Stimulated activated CD4-positive, alpha-beta T cell treated with anti-CD3 and anti-CD28 coated beads, Interleukin-4, amount 100 ng/mL, for 4 hours (primary cell): ENCODE results near the gene ARHGAP40.
"Not testable (repeated sequence)": the region's sequence is repeated elsewhere in the genome, so short reads cannot be mapped to it uniquely, and the experiment has no call there.

ENCODE experiments used
- DNase-seq, 2 experiments: peaks; one replicate each; pipeline ENCODE4 v3.0.0-alpha.2; 2020

ARHGAP40 gene

DNA sequence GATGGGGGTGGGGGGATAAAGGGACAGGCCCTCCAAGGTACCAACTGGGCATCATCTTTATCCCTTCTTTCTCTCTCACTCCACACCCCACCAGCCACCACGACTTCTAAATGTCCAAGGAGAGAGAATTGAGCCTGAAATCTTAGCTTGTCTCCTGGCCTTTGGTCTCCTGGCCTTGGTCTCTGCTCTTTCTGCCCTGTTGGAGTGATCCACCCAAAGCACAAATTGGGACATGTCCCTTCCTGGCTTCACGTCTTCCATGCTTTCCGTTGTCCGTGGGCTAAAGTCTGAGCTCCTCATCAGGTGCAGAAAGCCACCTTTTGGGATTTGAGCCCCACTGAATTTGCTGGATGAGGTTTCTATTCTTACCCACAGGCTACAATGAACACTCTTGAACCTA is 12.3 kb upstream of the ARHGAP40 start:
- no peak for DNase-seq

DNA sequence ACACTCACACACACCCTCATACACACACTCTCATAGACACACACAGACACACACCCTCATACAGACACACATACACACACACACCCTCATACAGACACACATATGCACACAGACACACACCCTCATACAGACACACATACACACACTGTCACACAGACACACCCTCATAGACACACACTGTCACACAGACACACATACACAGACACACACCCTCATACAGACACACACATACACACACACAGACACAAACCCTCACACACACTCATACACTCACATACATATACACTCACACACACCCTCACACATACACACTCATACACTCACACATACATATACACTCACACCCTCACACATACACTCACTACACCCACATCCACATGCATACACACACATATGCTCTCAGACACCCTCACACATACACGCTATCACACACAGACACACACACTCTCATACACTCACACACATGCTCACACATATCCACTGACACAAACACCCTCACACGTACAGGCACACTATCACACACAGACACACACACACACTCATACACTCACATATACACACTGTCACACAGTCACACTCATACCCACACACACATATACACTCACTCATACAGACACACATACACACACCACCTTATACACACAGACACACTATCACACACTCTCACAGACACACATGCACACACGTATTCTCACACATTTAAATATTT is 11.5 kb upstream of the ARHGAP40 start:
- no peak for DNase-seq

DNA sequence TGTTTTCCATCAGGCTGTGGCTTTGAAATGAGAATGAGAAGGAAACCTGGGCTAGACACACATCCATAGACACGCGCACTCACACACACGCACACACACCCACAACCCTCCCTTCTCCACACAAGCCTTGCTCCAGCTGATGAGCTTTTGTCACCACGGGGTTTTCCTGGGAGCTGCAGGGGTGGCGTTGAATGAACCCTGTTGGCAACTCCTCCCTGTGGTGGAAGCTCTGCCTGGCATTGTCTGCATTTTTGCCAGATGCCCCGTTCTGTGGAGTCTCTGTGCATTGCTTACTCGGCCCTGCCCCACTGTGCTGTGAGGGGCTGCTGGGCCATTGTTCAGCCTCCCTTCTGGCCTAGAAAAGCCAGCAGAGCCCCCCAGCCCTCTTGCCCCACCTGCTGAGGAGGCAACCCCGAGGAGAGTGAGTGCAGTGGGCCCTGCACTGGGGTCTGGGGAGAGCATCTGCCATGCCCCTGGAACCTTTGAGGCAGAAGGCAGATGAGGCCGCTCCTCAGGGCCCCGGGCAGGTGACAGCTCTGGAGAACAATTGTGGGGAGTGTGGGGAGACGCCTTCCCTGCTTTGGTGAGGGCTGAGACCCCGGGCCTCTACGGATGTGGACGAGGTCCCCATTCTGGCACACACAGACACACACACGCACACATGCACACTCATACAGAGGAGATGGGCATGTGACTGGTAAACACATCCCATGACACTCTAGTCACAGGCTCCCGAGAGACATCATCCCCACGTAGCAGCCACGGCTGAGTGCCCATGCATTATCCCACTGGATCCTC is 10.7 kb upstream of the ARHGAP40 start:
- no peak for DNase-seq

DNA sequence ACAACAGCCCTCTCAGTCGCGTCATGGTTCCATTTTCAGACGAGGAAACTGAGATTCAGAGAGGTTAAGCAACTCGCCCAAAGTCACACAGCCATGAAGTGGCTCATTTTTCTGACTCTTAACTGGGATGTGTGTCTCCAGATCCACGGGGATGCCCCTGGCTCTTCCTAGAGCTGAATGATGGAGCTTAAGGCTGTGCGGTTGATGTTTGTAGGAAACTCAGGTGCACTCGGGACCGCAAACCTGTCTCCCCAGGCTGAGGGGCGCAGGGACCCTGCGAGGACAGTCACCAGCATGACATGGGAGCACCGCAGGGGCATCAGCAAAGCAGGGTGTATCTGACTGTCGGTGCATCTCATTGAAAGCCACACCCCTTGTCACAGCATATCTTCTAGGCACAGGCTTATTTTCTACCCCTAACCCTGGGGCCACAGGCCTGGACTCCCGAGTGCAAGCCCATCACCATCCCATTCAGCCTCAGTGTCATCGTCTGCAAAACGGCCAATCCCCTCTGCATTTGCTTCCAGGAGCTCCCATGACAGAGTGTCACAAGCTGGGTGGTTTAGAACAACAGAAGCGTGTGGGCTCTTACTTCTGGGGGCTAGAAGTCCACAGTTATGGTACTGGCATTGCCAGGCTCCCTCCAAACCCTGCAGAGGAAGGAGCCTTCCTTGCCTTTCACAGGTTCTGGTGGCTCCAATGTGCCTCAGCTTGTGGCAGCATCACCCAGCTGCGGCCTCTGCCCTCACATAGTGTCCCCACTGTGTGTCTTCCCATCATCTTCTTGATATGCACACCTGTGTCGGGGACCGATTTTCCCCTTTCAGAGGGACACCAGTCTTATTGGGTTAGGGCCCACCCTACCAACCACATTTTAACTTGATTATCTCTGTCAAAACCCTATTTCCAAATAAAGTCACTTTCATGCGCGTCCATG is 9.9 kb upstream of the ARHGAP40 start:
- DNase-seq = no peak

DNA sequence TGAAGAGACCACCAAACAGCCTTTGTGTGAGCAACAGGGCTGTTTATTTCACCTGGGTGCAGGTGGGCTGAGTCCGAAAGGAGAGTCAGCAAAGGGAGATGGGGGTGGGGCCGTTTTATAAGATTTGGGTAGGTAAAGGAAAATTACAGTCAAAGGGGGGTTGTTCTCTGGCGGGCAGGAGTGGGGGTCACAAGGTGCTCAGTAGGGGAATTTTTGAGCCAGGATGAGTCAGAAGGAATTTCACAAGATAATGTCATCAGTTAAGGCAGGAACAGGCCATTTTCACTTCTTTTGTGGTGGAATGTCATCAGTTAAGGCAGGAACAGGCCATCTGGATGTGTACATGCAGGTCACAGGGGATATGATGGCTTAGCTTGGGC is 9.2 kb upstream of the ARHGAP40 start:
- not testable (repeated sequence) for DNase-seq

DNA sequence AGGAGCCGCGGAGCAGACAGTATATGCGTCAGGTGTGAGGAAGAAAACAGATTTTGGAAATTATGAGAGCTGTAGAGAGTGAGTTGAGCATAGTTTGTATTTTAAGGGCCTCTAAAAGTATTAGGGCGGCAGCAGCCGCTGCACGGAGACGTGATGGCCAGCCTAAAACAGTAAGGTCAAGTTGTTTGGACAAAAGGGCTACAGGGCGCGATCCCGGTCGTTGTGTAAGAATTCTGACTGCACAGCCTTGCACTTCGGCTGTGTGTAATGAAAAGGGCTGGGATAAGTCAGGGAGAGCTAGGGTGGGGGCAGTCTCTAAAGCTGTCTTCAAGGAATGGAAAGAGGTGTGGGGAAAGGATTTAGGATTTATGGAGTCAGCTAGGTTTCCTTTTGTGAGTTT is 7.3 kb upstream of the ARHGAP40 start:
- DNase-seq = not testable (repeated sequence)

DNA sequence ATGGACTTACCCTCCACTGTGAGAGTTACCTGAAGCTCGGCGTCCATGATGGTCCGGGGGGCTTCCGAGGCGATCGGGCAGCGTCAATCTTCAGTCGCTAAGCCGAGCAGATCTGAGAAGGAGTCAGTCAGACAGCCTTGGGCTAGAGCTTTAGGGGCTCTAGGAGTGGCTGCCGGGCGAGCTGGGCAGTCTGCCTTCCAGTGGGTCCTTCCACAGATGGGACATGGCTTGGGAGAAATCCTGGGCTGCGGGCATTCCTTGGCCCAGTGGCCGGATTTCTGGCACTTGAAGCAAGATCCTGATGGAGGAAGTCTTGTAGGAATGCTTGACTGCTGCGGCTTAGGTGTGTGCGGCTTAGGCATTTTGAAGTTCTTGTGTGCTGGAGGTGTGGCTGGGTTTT is 5.7 kb upstream of the ARHGAP40 start:
- not testable (repeated sequence) for DNase-seq

DNA sequence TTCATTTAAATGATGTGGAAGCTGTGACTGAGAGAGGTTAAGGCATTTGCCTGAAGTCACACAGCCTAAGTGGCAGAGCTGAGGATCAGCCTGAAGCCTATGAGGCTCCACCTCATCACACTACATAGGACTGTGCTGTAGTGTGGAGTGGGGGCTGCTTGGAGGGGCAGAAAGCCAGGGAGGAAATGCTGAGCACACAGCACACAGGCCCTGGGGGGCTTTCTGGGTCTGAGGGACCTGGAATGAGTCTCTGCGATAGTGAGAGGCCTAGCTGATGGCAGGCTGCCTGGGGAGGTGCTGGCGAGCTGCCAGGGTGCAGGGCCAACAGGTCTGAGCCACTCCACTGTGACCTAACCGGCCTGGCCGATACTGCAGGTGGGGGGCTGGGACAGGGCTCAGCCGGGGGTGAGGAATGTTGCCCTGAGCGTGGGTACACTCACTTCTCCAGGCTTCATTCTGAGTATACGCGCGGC is 2.2 kb upstream of the ARHGAP40 start:
- DNase-seq = no peak

DNA sequence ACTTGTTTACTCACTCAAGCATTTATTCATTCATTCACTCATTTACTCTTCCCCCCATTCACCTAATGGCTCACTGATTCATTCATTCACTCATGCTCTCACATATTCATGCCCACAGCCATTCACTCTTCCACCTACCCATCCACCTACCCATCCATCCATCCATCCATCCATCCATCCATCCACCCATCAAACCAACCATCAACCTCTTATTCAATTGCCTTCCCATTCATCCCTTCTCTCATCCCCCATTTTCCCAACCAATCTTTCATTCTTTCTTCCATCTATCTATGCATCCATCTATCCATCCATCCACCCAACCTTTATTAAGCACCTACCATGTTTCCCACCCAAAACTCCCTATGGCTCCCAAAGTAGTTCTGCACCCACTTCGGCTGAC is 1.6 kb upstream of the ARHGAP40 start:
- DNase-seq = no peak

DNA sequence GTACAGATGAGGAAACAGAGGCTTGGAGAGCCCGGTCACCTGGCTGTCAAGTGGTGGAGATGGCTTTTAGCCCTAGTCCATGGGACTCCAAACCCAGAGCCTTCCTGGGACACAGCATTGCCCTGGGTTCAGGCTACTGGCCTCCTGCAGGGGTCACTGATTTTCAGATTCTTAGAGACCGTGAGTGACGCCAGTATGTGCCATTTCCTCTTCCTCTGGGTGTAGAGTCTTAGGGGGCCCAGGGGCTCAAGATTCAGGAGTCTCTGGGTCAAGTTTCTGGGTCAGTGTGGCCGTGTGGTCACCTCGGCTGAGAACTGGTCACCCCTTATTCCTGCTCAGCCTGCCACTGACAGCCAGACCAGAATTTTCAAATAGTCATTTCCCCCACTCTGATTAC is 574 bp downstream of the ARHGAP40 start:
- DNase-seq = no peak

DNA sequence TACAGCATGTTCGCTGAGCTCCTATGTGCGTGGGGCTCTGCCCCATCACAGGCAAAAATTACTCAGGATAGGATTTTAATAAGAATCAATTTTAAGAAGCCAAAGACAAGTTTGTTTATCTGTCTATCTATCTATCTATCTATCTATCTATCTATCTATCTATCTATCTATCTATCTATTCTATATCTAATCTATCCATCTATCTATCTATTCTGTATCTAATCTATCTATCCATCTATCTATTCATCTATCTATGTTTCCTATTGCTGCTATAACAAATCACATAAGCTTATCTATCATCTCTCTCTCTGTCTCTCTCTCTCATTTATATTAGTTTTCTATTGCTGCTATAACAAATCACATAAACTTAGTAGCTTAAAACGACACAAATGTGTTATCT is 1.7 kb downstream of the ARHGAP40 start:
- DNase-seq = no peak

DNA sequence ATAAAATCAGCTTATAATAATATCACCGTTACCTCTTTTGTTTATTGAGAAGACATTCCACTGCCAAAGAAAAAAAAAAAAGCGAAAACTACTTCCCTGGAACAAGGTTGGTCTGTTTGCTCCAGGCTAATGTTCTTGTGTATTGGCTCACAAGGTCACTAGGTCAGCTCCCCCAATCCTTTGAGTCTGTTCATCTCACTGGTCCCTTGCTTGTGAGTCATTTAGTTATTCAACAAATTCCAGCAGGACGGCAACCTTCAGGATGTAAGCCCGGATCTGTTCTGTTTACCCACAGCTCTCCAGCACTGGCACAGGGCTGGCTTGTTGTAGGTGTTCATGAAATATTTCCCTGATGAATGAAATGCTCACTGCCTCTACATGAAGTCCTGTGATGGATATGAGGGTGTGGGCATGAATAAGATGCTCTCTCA is 3.3 kb downstream of the ARHGAP40 start:
- no peak for DNase-seq

DNA sequence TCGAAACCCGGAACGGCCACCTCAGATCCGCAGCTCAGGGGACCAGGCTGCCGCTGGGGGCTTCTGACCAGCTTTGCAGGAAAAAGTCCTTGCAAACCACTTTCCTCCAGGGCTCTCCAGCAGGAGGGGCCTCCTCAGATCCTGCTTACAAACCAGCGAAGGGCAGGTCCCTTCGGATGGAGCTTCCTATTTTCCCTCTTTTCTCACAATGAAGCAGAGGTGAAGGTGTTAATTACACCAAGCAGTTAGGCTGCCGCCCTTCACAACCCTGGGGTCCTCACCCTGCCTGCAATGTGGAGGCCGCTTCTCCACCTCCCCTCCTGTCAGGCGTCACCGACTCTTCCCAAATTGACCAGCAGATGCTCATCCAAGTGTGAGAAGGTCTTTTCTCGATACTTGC is 5.7 kb downstream of the ARHGAP40 start:
- DNase-seq = no peak

DNA sequence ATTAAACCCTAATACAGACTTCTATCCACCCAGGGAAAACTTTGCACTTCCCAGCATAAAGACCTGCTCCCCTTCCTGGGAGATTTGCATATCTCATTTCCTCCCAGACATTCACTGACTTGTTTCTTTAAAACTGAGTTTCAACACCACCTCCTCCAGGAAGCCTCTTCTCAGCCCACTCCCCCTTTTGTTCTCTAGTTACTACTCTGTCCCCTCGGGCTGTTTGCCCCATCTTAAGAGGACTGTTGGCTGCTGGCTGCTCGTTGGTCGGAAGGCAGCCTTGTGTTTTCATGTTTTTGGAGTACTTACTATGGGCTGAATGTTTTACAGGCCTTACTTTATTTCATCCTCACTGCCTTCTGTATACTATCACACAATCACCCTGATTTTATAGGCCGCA is 6.6 kb downstream of the ARHGAP40 start:
- DNase-seq = no peak

DNA sequence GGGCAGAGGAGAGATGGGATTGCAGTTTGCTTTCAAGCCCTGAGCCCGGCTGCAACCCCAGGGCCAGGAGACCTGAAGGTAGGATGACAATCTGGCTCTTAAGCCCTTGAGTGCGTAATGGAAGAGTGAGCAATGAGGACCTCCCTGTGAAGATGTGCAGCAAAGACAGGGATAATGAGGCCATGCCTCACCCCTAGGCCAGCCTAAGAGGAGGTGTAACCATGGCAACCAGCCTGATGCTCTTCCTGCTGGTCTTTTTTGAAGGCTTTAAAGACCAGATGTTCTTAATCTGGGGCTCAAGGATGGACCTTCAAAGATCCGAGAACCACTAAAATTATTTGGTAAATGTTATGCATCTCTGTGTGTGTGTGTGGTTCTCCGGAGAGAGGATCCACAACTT is 8.2 kb downstream of the ARHGAP40 start:
- no peak for DNase-seq

DNA sequence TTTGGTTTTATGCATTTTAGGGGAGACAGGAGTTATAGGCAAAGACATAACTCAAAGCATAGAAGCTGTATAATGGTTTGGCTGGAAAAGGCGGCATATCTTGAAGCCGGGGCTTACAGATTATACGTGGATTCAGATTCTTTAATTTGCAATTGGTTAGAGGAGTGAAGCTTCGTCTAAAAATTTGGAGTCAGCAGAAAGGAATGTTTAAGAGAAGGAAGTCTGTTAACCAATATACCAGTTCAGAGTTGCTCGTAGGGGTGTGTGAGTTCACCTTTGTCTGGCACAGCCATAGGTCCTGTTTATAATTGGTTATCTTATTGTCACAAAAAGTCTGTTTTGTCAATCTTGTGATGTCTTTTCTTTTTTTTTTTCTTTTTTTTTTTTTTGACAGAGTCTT is 8.9 kb downstream of the ARHGAP40 start:
- no peak for DNase-seq

DNA sequence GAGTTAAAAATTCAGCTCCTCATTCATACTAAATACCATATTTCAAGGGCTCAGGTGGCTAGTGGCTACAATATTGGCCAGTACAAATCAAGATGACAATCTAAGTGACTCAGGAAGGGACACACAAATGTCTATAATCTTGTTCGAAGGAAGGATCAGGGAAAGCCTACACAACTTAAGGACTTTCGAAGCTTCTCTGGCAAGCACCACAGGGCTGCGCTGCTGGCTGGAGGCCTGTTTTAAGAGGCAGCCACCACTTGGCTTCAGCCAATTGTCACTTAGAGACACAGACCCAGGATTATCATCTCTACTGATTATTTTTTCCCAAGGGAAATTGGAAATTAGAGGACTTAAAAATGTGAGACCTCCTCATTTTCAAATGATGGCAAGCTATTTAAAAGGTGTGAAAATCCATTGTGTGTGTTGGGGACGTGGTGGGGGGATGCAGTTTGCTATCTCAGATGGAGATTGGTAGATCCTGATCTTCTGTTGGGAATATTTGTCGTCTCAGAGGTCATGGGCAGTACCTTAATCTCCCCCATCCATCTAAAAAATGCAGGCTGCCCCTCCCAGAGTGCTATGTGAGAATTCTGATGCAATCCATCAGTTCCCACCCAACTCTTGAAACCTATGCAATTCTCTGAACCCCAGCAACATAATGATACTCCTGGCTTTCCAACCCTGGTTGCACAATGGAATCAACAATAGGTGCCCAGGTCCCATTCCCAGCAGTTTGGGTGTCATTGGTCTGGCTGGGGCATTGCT is 11.3 kb downstream of the ARHGAP40 start:
- DNase-seq = no peak

DNA sequence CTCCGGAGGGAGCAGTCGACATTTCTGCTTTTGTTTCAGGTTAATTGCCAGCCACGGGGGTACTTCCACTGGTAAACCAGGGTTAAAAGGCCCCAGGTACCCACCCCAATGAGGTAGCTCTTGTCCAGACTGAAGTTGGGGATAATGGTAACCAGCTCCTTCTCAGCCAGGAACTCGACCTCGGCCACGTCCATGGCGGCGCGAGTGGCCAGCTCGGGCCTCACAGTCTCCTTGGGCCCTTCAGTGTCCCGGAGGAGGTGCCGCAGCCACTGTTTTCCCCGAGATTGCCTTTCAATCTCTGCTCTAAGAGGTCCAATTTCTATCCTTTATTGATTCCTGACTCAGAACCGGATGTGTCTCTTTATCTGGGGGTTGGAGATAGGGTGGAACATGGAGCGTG is 13.7 kb downstream of the ARHGAP40 start:
- DNase-seq = no peak

DNA sequence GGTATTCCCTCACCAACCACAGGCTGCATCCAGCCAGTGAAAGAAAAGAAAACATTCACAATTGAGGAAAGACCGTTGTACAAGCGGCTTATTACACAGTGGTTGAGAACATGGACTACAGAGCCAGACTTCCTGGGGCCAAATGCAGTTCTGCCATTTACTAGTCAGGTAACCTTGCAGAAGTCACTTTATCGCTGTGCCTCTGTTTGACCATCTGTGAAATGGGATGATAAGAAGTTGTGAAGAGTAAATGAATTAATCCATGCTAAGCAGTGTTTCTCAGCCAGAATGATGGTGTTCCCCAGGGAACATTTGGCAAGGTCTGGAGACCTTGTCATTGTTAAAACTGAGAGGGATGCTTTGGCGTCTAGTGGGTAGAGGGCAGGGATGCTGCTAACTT is 14.8 kb downstream of the ARHGAP40 start:
- DNase-seq = no peak

DNA sequence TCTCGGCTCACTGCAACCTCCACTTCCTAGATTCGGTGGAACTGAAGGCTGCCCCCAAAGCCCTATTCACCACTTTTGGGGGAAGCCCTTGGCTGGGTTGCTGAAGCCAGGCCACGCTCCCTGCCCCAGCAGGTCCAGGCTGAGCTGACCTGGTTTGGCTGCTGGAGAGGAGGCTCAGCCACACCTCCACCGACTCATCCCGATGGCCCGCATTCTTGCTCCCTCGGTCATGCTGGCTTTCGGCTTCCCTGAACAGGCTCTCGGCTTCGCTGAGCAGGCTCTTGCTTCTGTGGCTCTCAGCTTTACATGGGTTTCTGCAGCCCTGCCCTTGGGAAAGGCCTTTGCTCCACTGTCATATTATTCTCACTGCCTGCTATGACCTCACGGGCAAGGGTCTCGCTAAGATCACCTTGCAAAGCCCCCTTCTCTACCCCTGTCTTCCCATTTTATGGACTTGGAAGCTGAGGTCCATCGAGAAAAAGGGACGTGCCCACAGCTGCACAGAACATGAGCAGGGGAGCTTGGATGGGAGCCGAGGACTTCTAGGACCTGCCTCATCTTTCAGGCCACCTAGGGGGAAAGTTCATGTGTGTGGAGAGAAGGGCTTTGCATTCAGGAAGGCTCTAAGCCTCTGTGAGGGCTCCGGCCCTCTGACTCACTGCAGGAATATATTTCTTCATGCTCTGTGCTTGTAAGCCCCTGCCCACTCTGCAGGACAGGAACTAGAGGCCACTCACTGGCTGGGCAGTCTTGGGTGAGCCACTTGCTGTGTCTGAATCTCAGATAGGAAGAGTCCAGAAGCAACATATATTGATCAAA is 15.6 kb downstream of the ARHGAP40 start:
- no peak for DNase-seq

DNA sequence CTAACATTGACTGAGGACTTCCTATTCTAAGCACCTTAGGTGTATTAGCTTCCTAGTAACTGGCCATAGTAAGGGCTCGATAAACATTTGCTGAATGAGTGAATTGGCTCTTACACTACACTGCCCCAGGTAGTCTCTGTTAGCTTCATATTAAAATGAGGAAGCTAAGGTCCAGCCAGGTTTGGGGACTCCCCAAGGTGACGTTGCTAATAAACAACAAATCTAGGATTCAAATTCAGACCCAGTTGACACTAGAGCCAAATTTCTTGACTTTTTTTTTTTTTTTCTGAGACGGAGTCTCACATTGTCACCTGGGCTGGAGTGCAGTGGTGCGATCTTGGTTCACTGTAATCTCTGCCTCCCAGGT is 16.2 kb downstream of the ARHGAP40 start:
- DNase-seq = no peak

DNA sequence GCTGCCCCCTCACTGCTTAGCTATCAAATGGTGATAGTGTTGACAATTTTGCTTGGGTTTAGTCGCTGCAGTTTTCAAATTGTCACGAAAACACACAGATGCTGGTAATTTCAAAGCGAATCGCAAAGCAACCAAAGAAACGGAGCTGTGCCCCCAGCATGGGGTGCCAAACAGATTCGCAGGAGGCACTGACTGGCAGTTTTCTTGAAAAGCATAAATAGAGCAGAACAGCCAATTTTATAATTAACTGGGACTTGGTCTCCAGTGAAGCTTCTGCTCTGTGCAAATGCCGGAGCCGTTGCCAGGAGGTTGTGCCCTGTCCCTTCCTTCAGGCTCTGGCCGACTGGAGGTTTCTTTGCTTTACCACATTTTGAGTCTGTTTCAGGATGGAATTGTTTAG is 18.8 kb downstream of the ARHGAP40 start:
- DNase-seq = no peak
